NCI-H510A treated with DMSO at 0.1 percent for 48 hours (cell line): Measurements from ENCODE around the gene TROAP.
"Not testable (repeated sequence)": the region's sequence is repeated elsewhere in the genome, so short reads cannot be mapped to it uniquely, and the experiment has no call there.

Source experiments
- DNase-seq: peaks from one replicate; lab custom pipeline; 2025; lab: John Stamatoyannopoulos, UW

The TROAP gene

GRCh38 chr12:49366652-49367380 is 43.8 kb downstream of the TROAP start:
- DNase-seq: peak; percentile 92

- DNase-seq: no peak
Observed at GRCh38 chr12:49367381-49368239, 44.6 kb downstream of the TROAP start, which contains the start of gene SPATS2. TSS of gene SPATS2 (plus strand) at chr12:49367462. CDS start at chr12:49461013, 93,551 bp downstream.

- no peak for DNase-seq
Observed at GRCh38 chr12:49368240-49368600, 45.2 kb downstream of the TROAP start.

DNA sequence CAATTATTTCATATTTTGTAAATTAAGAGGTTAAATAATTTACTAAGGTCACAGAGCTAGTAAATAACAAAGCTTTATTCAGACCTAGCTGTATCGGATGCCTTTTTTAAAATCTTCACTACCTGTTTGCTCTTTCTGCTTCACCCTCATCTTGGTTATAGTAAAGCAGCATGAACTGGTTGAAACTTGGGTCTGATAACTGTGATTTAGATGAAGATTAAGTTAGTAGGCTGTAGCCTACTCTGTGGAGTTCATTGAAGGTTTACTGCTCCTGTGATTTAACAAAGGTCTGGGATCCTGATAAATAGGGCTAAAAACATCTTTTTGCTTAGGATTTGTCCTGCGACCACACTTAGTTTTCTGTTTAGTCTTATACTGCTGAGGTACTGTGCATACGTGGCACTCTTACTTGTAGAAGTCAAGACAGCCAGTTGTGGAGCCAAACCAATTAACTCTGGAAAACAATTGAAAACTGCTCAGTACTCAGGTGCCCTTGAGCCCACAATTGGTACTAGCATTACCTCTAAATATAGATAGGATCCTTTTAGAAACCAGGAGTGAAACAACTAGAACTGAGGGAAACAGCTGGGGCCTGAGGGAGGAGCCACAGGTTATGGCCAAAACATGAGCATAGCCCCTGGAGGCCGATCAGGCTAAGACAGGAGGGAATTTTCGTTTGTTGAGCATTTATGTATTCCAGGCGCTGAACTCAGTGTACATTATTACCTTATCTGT is 46.5 kb downstream of the TROAP start:
- DNase-seq: peak; percentile 69

GRCh38 chr12:49370539-49370938 is 47.5 kb downstream of the TROAP start:
- no peak for DNase-seq

- no peak for DNase-seq
Observed at GRCh38 chr12:49375406-49375805, 52.4 kb downstream of the TROAP start.

DNA sequence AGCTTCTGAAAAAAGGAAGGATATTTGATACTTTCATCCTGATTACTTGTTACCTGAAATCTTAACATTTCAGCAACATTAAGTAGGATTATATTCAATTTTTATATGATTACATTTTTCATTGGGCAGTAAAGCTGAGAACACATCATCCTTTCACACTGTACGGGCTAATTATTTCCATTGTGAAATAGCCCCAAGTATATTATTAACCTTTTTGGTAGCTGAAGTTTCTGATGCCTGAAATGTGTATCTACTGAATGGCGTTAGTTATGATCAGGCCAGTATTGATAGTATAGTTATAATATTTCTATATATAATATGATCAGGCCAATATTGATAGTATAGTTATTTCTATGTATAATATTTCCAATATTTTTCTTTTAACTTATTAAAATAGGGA is 54.3 kb downstream of the TROAP start:
- DNase-seq: no peak

DNA sequence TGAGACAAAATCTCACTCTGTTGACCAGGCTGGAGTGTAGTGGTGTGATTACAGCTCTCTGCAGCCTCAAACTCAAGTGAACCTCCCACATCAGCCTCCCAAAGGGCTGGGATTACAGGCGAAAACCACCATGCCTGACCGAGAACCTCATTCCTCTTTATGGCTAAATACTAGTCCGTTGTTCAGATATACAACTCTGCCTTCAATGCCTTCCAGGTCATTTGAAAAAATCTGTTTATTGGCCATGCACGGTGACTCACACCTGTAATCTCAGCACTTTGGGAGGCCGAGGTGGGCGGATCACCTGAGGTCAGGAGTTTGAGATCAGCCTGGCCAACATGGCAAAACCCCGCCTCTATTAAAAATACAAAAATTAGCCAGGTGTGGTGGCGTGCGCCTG is 57.1 kb downstream of the TROAP start:
- not testable (repeated sequence) for DNase-seq
